ENCODE measurements around the gene PTPRM.

Gene PTPRM

DNA sequence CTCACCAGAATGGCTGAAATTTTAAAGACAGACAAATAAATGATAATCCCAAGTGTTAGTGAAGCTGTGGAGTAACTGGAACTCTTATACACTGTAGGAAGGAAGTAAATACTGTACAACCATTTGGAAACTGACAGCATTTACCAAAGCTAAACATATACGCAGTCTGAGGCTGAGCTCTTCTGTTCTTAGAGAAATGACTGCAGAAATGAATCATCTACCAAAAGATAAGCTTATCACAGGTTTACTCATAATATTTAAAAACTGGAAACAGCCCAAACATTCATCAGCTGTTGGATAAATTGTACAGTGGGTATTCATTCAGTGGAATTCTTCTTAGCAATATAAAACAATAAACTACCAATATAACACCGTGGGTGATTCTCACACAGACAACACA lies 824.0 kb downstream of the PTPRM start:
- no peak for DNase-seq (ENCODE audit: low read depth in 2 of 2)

DNA sequence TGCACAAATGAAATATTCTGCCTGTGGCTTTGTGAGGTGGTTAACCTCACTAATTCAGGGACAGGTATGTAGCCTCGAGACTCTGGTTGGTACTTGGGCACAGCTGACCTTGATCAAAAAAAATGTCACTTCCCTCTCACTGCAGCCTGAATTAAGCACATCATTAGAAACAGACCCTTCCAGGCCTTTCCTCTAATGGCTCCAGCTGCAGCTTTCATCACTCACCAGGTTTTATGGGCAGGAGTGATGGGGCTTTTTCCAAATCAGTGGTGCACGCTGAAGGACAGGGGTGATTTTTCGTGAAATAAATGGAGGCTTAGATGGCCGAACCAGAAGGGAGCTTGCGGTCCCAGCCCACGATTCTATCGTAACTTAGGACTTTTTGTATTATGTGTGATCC lies 829.1 kb downstream of the PTPRM start:
- DNase-seq (ENCODE audit: low read depth in 2 of 2), result no peak

DNA sequence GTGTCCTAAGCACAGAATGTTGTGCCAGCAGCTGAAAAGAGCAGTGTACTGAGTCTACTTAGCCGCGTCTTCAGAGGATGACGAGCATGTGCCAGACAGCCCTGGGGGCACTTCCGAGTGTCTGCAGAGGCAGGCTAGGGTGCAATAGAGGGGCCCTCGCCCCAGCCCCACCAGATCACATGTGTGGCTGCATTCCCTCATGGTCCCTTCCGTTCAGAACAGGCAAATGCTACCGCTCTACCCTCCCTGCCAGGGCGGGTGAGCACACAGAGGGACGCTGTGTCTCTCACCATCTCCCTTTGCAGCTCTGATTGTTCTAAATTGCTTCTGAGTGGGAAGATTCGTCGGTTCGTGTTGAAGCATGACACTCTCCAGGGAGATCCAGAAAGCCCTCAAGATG lies 829.9 kb downstream of the PTPRM start:
- DNase-seq (ENCODE audit: low read depth in 2 of 2), result no peak

DNA sequence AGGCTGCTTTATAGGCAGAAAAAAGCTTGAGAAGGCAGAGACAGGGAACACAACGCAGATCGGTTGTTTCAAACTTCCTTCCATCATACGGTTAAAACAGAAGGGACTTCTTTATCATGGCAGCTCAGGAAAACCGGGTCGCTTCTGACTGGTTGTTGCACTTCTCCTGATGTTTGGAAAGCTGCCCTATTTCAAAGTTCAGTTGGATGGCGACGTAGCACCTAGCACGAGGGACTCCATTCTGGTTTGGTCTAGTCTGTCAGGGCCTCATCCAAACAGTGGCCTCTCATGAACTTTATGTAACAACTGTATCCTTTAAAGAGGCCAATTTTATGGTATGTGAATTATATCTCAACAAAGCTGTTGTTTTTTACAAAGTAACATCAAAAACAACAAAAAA lies 832.0 kb downstream of the PTPRM start:
- DNase-seq (ENCODE audit: low read depth in 2 of 2), result no peak

DNA sequence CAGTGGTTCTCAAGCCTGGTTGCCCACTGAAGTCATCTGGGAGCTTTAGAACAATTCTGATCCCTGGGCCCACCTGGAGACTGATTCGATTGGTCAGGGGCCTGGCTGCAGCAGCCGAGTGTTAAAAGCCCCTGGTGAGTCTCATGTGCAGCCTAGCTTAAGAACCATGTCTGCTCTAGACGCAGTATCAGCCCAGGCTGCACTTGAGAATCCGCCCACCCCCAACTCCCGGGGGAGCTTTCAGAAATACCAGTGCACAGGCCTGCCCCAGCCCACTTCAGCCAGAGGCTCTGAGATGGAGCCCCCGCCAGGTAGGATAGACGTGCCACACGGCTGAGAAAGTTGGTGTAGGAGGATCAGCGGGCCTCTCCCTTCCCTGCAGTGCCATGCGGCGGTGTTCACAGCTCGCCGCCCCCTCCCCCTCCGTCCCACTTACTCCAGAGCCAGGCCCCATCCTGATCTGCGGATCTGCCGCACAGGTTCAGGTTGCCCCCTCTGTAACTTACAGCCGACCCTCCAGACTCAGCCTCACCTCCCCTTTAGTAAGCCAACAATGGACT lies 833.2 kb downstream of the PTPRM start:
- no peak for DNase-seq (ENCODE audit: low read depth in 2 of 2)

GRCh38 chr18:8400825-8401224 lies 833.7 kb downstream of the PTPRM start:
- DNase-seq (ENCODE audit: low read depth in 2 of 2), result no peak

DNA sequence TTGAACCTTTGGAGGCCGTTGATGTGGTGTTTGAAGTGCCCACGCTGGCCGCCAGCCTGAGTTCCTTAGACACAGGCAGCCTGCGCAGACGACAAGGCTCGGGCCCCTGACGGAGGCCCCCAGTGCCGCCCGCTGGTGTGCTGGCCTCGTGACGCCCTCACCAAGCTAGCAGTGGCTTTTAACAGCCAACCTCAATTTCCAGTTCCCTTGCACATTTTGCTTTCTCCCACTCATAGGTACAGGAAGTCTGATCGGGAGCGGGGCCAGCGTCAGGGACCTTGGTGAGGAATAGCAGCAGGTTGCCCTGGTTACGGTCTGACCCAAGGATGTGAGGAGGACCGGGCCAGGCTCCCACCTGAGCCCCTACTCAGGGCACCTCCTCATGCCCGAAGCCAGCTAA lies 834.5 kb downstream of the PTPRM start:
- DNase-seq (ENCODE audit: low read depth in 2 of 2), result no peak

- no peak for DNase-seq (ENCODE audit: low read depth in 2 of 2)
Observed at GRCh38 chr18:8402237-8402636, 835.1 kb downstream of the PTPRM start.

DNA sequence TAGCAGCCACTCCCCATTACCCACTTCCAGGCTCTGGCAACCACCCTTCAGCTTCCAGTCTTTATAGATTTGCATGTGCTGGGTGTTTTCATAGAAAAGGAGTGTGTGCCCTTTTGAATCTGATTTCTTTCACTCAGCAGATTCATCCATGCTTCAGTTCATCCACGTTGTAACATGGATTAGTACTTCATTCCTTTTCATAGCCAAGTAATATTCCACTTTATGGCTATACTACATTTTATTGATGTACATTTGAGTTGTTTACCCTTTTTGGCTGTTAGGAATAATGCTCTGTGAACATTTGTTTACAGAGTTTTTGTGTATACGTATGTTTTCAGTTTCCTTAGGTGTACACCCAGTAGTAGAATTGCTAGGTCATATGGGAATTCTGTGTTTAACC lies 836.6 kb downstream of the PTPRM start:
- DNase-seq (ENCODE audit: low read depth in 2 of 2), result no peak

GRCh38 chr18:8406186-8406867 lies 839.2 kb downstream of the PTPRM start:
- DNase-seq (ENCODE audit: low read depth in 2 of 2), result no peak

DNA sequence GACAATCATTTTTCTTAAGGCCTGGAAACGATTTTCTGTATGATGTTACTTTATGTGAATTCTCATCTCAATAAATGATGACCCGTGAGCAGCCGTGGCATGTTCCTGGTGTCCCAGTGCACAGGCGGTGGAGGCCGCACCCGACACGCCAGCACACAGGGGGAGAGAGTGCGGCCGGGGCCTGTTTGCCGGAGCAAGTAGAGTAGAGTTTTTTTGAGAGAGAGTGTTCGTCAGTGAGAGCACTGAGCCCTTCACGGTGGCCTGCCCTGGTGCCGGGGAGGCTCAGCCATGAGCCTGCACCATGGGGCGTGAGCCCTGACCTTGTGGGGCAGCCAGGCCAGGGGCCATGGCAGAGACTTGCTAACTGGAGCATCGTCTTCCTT lies 839.7 kb downstream of the PTPRM start:
- no peak for DNase-seq (ENCODE audit: low read depth in 2 of 2)

GRCh38 chr18:8409151-8409550 lies 842.0 kb downstream of the PTPRM start:
- no peak for DNase-seq (ENCODE audit: low read depth in 2 of 2)

GRCh38 chr18:8411492-8411891 lies 844.4 kb downstream of the PTPRM start:
- DNase-seq (ENCODE audit: low read depth in 2 of 2), result no peak

DNA sequence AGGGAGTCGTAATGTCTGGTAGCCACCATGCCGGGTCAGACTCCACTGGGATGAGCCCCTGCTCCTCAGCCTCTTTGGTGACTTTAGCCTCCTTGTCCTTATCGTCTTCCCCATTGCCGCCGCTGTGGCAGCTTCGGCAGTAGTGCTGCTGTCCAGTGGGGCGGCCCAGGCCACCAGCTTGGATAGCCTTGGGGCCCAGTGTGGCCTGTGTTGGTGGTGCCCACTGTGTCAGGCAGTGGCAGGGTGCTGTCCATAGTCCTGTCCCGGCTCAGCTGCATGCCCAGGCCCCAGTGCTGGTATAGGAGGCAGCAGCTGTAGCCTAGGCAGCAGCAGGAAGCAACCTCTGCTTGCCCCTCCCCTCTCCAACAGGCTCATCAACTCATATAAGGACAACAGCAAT lies 845.0 kb downstream of the PTPRM start:
- DNase-seq (ENCODE audit: low read depth in 2 of 2), result no peak

GRCh38 chr18:8413189-8413588 lies 846.1 kb downstream of the PTPRM start:
- no peak for DNase-seq (ENCODE audit: low read depth in 2 of 2)

DNA sequence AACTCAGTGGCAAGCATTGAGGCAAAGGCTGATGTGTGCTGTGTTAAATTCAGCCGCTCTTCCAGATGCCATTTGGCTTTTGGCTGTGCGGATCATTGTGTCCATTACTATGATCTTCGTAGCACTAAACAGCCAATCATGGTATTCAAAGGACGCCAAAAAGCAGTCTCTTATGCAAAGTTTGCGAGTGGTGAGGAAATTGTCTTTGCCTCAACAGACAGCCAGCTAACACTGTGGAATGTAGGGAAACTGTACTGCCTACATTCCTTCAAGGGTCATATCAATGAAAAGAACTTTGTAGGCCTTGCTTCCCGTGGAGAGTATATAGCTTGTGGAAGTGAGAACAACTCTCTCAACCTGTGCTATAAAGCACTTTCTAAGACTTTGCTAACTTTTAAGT lies 846.6 kb downstream of the PTPRM start:
- no peak for DNase-seq (ENCODE audit: low read depth in 2 of 2)

GRCh38 chr18:8416212-8417019 lies 849.3 kb downstream of the PTPRM start:
- no peak for DNase-seq (ENCODE audit: low read depth in 2 of 2)

- DNase-seq (ENCODE audit: low read depth in 2 of 2), result no peak
Observed at GRCh38 chr18:8422391-8422790, 855.3 kb downstream of the PTPRM start.

- no peak for DNase-seq (ENCODE audit: low read depth in 2 of 2)
Observed at GRCh38 chr18:8423051-8423557, 856.0 kb downstream of the PTPRM start.

DNA sequence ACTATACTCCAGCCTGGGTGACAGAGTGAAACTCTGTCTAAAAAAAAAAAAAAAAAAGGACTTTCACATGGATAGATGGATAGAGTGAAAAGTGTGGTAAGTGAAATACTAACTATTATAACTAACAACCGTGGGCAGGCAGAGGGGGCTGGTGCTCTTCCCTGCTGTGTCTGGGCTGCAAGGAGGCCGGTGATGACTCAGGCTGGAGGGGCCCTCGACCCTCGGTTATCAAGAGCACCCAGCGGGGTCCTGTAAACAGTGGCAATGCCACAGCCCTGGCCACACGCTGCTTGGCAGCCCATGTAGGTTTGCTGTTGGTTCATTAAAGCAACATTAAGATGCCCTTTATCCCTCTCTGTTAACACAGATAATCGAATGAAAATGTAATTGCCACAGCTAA lies 857.4 kb downstream of the PTPRM start:
- DNase-seq (ENCODE audit: low read depth in 2 of 2), result no peak

DNA sequence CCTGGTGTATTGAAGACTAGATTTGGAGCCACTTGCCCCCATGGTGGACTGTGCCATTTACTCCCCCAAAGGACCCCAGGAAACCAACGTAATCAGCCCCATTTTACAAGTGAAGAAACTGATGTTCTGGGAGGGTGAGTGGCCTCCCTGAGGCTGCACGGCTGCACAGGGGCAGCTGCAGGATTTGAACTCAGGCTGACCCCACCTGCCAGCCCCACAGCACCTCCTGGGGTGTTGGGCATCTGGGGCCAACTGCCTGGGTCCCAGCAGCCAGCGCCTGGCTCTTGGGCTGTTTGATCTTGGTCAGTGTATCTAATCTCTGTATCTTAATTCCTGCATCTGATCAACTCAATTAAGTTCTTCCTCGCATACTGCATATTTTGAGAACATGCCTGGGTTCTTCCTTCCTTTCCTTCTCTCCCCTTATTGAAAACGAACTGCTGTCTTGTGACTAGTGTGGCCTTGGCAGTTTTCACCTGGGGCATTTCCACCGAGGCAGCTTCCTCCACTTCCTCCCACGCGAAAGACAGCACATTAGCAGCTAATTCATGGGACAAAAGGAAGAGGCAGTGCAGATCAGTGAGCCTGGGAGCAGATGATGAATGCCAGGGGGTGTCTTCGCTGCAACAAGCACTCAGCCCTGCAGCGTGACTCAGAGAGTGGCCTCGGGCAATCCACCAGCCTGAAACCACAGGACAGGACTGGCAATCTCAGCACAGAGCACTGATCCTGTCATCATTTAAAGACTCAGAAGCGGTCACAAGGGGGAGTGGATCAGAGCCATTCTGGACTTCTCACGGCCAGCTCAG lies 858.0 kb downstream of the PTPRM start:
- no peak for DNase-seq (ENCODE audit: low read depth in 2 of 2)

GRCh38 chr18:8426401-8426800 lies 859.3 kb downstream of the PTPRM start:
- no peak for DNase-seq (ENCODE audit: low read depth in 2 of 2)
